HepG2 (cell line): Measurements from ENCODE around the gene RAB17. TPM values are rescaled to one million over a fixed set of nuclear protein-coding genes. Genes with fewer than 3 reads are reported as not detected.

Experiments
- KMT2B ChIP-seq: IDR thresholded peaks from 2 replicates; pipeline ENCODE4 v1.6.1; 2016; ENCODE audit warnings: missing genetic modification reagents, missing compliant biosample characterization
- RCOR2 ChIP-seq: IDR thresholded peaks from 2 replicates; pipeline ENCODE4 v1.6.1; 2016; ENCODE audit warnings: missing biosample characterization, missing genetic modification reagents
- SOX6 ChIP-seq, 2 experiments: fragments of 450-650 bp in 1 of 2; sonication (generic) in 1 of 2; formaldehyde crosslinking in 1 of 2; IDR thresholded peaks; 2 replicates each; pipeline versions ENCODE4 v1.4.0 to v1.6.1; 2017 to 2020; ENCODE audit warnings: antibody characterized with exemption in 1 of 2, mild to moderate bottlenecking in 1 of 2, missing genetic modification reagents in 1 of 2
- ZKSCAN8 ChIP-seq: IDR thresholded peaks from 2 replicates; pipeline ENCODE4 v1.6.1; 2016; ENCODE audit warnings: borderline replicate concordance, missing genetic modification reagents, missing compliant biosample characterization
- ZNF207 ChIP-seq: fragments of 450-650 bp; IDR thresholded peaks from 2 replicates; pipeline ENCODE4 v1.6.1; 2016; ENCODE audit warnings: antibody characterized with exemption, borderline replicate concordance
- ZNF407 ChIP-seq: sonication (generic); formaldehyde crosslinking; IDR thresholded peaks from one replicate; pipeline ENCODE4 v1.5.1; 2020; ENCODE audit warnings: mild to moderate bottlenecking, missing genetic modification reagents; ENCODE audit errors: not compliant biosample characterization
- ZNF629 ChIP-seq: sonication (generic); formaldehyde crosslinking; conservative IDR thresholded peaks from 2 replicates; pipeline ENCODE4 v1.5.0; 2020; ENCODE audit warnings: missing genetic modification reagents
- polyA plus RNA-seq, 8 experiments: library from polyadenylated mRNA; depleted of rRNA in 3 of 8; stranded (reverse) in 7 of 8; unstranded in 1 of 8; fragments of >200 nt; fragmentation: Illumina TruSeq in 4 of 8; extraction: Trizol in 4 of 8; gene quantifications; 2 replicates each; pipeline versions ENCODE4 v1.2.1 to v1.2.3, GENCODE V29; 2011 to 2016; ENCODE audit warnings: low read depth in 4 of 8, missing spikeins in 1 of 8, mixed read lengths in 1 of 8; ENCODE audit not compliant: insufficient read depth in 1 of 8
- total RNA-seq, 5 experiments: library from RNA; depleted of rRNA; stranded (reverse); fragments of >200 nt; fragmentation: Illumina TruSeq; extraction: Trizol; gene quantifications; 2 replicates each; pipeline ENCODE4 v1.2.3, GENCODE V29; 2016; ENCODE audit warnings: low read depth in 1 of 5
- TF ChIP-seq, protein P1 (sequence below): sonication (generic); formaldehyde crosslinking; IDR thresholded peaks from 2 replicates; pipeline ENCODE4 v1.4.0; 2020; ENCODE audit warnings: mild to moderate bottlenecking, missing genetic modification reagents
- TF ChIP-seq, protein P2 (sequence below): sonication (generic); formaldehyde crosslinking; IDR thresholded peaks from 2 replicates; pipeline ENCODE4 v1.4.0; 2020; ENCODE audit warnings: mild to moderate bottlenecking, low read depth, missing genetic modification reagents

The RAB17 gene
- total and polyA plus RNA-seq, 2 of the 13 experiments (the other 11 are each of a cell fraction or from before 2014, with no cell fraction given): 68.0 to 124 TPM

- TF ChIP-seq, protein P1, sequence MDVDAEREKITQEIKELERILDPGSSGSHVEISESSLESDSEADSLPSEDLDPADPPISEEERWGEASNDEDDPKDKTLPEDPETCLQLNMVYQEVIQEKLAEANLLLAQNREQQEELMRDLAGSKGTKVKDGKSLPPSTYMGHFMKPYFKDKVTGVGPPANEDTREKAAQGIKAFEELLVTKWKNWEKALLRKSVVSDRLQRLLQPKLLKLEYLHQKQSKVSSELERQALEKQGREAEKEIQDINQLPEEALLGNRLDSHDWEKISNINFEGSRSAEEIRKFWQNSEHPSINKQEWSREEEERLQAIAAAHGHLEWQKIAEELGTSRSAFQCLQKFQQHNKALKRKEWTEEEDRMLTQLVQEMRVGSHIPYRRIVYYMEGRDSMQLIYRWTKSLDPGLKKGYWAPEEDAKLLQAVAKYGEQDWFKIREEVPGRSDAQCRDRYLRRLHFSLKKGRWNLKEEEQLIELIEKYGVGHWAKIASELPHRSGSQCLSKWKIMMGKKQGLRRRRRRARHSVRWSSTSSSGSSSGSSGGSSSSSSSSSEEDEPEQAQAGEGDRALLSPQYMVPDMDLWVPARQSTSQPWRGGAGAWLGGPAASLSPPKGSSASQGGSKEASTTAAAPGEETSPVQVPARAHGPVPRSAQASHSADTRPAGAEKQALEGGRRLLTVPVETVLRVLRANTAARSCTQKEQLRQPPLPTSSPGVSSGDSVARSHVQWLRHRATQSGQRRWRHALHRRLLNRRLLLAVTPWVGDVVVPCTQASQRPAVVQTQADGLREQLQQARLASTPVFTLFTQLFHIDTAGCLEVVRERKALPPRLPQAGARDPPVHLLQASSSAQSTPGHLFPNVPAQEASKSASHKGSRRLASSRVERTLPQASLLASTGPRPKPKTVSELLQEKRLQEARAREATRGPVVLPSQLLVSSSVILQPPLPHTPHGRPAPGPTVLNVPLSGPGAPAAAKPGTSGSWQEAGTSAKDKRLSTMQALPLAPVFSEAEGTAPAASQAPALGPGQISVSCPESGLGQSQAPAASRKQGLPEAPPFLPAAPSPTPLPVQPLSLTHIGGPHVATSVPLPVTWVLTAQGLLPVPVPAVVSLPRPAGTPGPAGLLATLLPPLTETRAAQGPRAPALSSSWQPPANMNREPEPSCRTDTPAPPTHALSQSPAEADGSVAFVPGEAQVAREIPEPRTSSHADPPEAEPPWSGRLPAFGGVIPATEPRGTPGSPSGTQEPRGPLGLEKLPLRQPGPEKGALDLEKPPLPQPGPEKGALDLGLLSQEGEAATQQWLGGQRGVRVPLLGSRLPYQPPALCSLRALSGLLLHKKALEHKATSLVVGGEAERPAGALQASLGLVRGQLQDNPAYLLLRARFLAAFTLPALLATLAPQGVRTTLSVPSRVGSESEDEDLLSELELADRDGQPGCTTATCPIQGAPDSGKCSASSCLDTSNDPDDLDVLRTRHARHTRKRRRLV (CRISPR knock-in tag): no peak
- no peak for TF ChIP-seq SOX6 (IDR thresholded peaks at IDR 0.05)
- peak; percentile 30; the same call in 1 of the 2 replicates for TF ChIP-seq SOX6 (CRISPR knock-in tag; IDR thresholded peaks at IDR 0.05)
- TF ChIP-seq, protein P2, sequence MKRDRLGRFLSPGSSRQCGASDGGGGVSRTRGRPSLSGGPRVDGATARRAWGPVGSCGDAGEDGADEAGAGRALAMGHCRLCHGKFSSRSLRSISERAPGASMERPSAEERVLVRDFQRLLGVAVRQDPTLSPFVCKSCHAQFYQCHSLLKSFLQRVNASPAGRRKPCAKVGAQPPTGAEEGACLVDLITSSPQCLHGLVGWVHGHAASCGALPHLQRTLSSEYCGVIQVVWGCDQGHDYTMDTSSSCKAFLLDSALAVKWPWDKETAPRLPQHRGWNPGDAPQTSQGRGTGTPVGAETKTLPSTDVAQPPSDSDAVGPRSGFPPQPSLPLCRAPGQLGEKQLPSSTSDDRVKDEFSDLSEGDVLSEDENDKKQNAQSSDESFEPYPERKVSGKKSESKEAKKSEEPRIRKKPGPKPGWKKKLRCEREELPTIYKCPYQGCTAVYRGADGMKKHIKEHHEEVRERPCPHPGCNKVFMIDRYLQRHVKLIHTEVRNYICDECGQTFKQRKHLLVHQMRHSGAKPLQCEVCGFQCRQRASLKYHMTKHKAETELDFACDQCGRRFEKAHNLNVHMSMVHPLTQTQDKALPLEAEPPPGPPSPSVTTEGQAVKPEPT: peak; percentile 47; the same call in 1 of the 2 replicates
- TF ChIP-seq ZNF629: peak; percentile 96
- 0 out of 2 replicates have a peak, but pooled peaks have one; percentile 20 for TF ChIP-seq ZKSCAN8
- TF ChIP-seq RCOR2: peak; percentile 25; the same call in 1 of the 2 replicates
- no peak for TF ChIP-seq KMT2B
- no peak for TF ChIP-seq ZNF207
- peak; percentile 24 for TF ChIP-seq ZNF407 (CRISPR knock-in tag)
Observed at GRCh38 chr2:237603049-237603717, 12.6 kb upstream of the RAB17 start (continued).
